LNCAP (cell line): ENCODE results near the gene OPN4.

Source experiments
- CTCF ChIP-seq: fragments of 450-650 bp; IDR thresholded peaks from 2 replicates; pipeline ENCODE4 v1.5.1; 2017; ENCODE audit warnings: mild to moderate bottlenecking

The OPN4 gene

GRCh38 chr10:86692664-86693063, 38.3 kb downstream of the OPN4 start:
- TF ChIP-seq CTCF: no peak

GRCh38 chr10:86693275-86693674, 38.9 kb downstream of the OPN4 start:
- TF ChIP-seq CTCF: no peak

GRCh38 chr10:86693721-86694369, 39.5 kb downstream of the OPN4 start:
- no peak; the same call in 1 of the 2 replicates for TF ChIP-seq CTCF

- TF ChIP-seq CTCF: no peak
These were observed 44.0 kb downstream of the OPN4 start for GRCh38 chr10:86698207-86698940.

- no peak for TF ChIP-seq CTCF
These were observed 44.8 kb downstream of the OPN4 start for GRCh38 chr10:86699125-86699524.

- no peak for TF ChIP-seq CTCF
These were observed 45.2 kb downstream of the OPN4 start for GRCh38 chr10:86699541-86699940.

GRCh38 chr10:86699991-86700840, 45.9 kb downstream of the OPN4 start:
- TF ChIP-seq CTCF: no peak
